ENCODE measurements around the gene GPATCH8. TPM values are rescaled to one million over a fixed set of nuclear protein-coding genes. Genes with fewer than 3 reads are reported as not detected.
A peak's percentile ranks its signal among the peaks of the same experiment; 100 is the strongest.

GPATCH8 gene
- total and polyA plus RNA-seq, 10 of the 15 experiments (the other 5 are each of a cell fraction or from before 2014, with no cell fraction given), result 11.7 to 45.1 (median 21.3) TPM

DNA sequence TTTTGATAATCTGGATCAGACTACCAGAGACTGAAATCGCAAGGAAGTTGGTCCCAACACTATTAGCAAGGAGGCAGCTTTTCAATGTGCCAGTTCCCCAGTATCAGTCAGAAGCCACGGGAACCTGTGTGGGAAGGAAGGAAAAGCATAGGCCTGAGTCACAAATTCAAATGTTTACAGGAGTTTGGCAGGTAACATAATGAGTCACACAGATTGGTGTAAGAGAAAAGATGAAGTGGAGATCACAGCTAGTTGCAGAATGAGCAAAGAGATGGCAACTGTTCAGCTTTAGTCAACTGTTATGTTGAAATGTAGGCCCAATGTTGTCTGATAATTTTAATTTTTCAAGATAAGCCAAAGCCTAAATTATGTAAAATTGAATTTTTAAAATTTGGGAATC lies 85.7 kb downstream of the GPATCH8 start (continued):
- TF ChIP-seq, protein P1, sequence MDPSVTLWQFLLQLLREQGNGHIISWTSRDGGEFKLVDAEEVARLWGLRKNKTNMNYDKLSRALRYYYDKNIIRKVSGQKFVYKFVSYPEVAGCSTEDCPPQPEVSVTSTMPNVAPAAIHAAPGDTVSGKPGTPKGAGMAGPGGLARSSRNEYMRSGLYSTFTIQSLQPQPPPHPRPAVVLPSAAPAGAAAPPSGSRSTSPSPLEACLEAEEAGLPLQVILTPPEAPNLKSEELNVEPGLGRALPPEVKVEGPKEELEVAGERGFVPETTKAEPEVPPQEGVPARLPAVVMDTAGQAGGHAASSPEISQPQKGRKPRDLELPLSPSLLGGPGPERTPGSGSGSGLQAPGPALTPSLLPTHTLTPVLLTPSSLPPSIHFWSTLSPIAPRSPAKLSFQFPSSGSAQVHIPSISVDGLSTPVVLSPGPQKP (IDR thresholded peaks at IDR 0.05; ENCODE audit: low read depth, low read length), result no peak
- TF ChIP-seq RUNX3 (IDR thresholded peaks at IDR 0.05; ENCODE audit: low read length) (peak; percentile 53), NFIC (IDR thresholded peaks at IDR 0.05; ENCODE audit: low read depth, low read length) (peak; percentile 75), EED (IDR thresholded peaks at IDR 0.05; ENCODE audit: low read depth) (peak; percentile 89), CBX3 (IDR thresholded peaks at IDR 0.05; ENCODE audit: borderline replicate concordance, low read depth) (no peak), SMC3 (IDR thresholded peaks at IDR 0.05; ENCODE audit: borderline replicate concordance, low read length) (no peak), SPI1 (IDR thresholded peaks at IDR 0.05; ENCODE audit: borderline replicate concordance, insufficient read depth, low read depth, low read length) (peak; percentile 66), FOXM1 (IDR thresholded peaks at IDR 0.05; ENCODE audit: low read depth, low read length) (peak; percentile 54; the same call in 1 of the 2 replicates), CREB1 (IDR thresholded peaks at IDR 0.05; ENCODE audit: low read depth) (0 out of 2 replicates have a peak, but pooled peaks have one; percentile 28)
- TF ChIP-seq, protein P2, sequence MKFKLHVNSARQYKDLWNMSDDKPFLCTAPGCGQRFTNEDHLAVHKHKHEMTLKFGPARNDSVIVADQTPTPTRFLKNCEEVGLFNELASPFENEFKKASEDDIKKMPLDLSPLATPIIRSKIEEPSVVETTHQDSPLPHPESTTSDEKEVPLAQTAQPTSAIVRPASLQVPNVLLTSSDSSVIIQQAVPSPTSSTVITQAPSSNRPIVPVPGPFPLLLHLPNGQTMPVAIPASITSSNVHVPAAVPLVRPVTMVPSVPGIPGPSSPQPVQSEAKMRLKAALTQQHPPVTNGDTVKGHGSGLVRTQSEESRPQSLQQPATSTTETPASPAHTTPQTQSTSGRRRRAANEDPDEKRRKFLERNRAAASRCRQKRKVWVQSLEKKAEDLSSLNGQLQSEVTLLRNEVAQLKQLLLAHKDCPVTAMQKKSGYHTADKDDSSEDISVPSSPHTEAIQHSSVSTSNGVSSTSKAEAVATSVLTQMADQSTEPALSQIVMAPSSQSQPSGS (IDR thresholded peaks at IDR 0.05; ENCODE audit: low read length), result peak; percentile 63; the same call in 1 of the 2 replicates

Measured in GM12878 (cell line).